Measurements from ENCODE around the gene NDUFAF4. TPM values are rescaled to one million over a fixed set of nuclear protein-coding genes. Genes with fewer than 3 reads are reported as not detected.
A peak's percentile ranks its signal among the peaks of the same experiment; 100 is the strongest.

The NDUFAF4 gene
- total RNA-seq, 1 donor from 2014 or later, result 50.6 TPM

GRCh38 chr6:96942676-96943075, 45.0 kb upstream of the NDUFAF4 start:
- H3K4me3 Mint-ChIP-seq, result no peak overlapping the region
- no peak overlapping the region for H3K4me3 ChIP-seq
- no peak overlapping the region for H3K4me2 ChIP-seq
- no peaks in the 10 kb centered on the region for H3F3A ChIP-seq (ENCODE audit: low read depth)
- no peak overlapping the region for H3K27ac Mint-ChIP-seq
- no peak overlapping the region for H2AFZ ChIP-seq (replicated peaks)
- no peaks in the 10 kb centered on the region for H3K9me3 ChIP-seq (ENCODE audit: low read depth)
- no peaks in the 10 kb centered on the region for H3K4me1 Mint-ChIP-seq
- no peaks in the 10 kb centered on the region for H4K20me1 ChIP-seq (ENCODE audit: low read depth)
- H3K36me3 Mint-ChIP-seq, result no peaks in the 10 kb centered on the region
- H3K79me2 ChIP-seq (ENCODE audit: low read depth), result no peaks in the 10 kb centered on the region
- no peaks in the 10 kb centered on the region for H3K27me3 ChIP-seq
- no peak overlapping the region for H3K9ac ChIP-seq
- no peaks in the 10 kb centered on the region for H3K36me3 ChIP-seq
- H3K4me1 ChIP-seq, result no peaks in the 10 kb centered on the region
- no peak overlapping the region for H3K27ac ChIP-seq
- DNase-seq (ENCODE audit: low spot score), result no peak
- H3K9me3 Mint-ChIP-seq, result no peaks in the 10 kb centered on the region
- TF ChIP-seq EZH2phosphoT487 (IDR thresholded peaks at IDR 0.05) (no peak), EZH2 (IDR thresholded peaks at IDR 0.05) (no peak), CTCF (IDR thresholded peaks at IDR 0.05) (no peak)
- no peaks in the 10 kb centered on the region for H3K27me3 Mint-ChIP-seq (ENCODE audit: insufficient read depth, low read depth)

GRCh38 chr6:96940322-96940721, 42.6 kb upstream of the NDUFAF4 start:
- Mint-ChIP-seq H3K4me1 (no peaks in the 10 kb centered on the region), H3K4me3 (no peak overlapping the region), H3K27me3 (ENCODE audit: insufficient read depth, low read depth) (peaks cover 3% of the 10 kb centered on the region), H3K36me3 (no peaks in the 10 kb centered on the region), H3K9me3 (no peaks in the 10 kb centered on the region), H3K27ac (no peak overlapping the region)
- no peak overlapping the region for H3K27ac ChIP-seq
- no peak for DNase-seq (ENCODE audit: low spot score)
- H3K4me3 ChIP-seq, result no peak overlapping the region
- H3K79me2 ChIP-seq (ENCODE audit: low read depth), result no peaks in the 10 kb centered on the region
- H3K4me2 ChIP-seq, result no peak overlapping the region
- no peaks in the 10 kb centered on the region for H3K27me3 ChIP-seq
- H3K9me3 ChIP-seq (ENCODE audit: low read depth), result no peaks in the 10 kb centered on the region
- TF ChIP-seq EZH2 (IDR thresholded peaks at IDR 0.05), result no peak
- no peak for TF ChIP-seq EZH2phosphoT487 (IDR thresholded peaks at IDR 0.05)
- TF ChIP-seq CTCF (IDR thresholded peaks at IDR 0.05), result no peak
- H2AFZ ChIP-seq (replicated peaks), result no peak overlapping the region
- H3F3A ChIP-seq (ENCODE audit: low read depth), result no peaks in the 10 kb centered on the region
- no peaks in the 10 kb centered on the region for H3K36me3 ChIP-seq
- H3K4me1 ChIP-seq, result no peaks in the 10 kb centered on the region
- H4K20me1 ChIP-seq (ENCODE audit: low read depth), result no peaks in the 10 kb centered on the region
- no peak overlapping the region for H3K9ac ChIP-seq

- no peaks in the 10 kb centered on the region for H3F3A ChIP-seq (ENCODE audit: low read depth)
- DNase-seq (ENCODE audit: low spot score), result no peak
- no peaks in the 10 kb centered on the region for H3K9me3 Mint-ChIP-seq
- no peaks in the 10 kb centered on the region for H3K36me3 ChIP-seq
- peak overlapping the region; percentile 29 for H3K27ac Mint-ChIP-seq
- H3K4me2 ChIP-seq, result no peak overlapping the region
- no peak for TF ChIP-seq EZH2phosphoT487 (IDR thresholded peaks at IDR 0.05)
- no peak for TF ChIP-seq CTCF (IDR thresholded peaks at IDR 0.05)
- no peak for TF ChIP-seq EZH2 (IDR thresholded peaks at IDR 0.05)
- H3K9me3 ChIP-seq (ENCODE audit: low read depth), result no peaks in the 10 kb centered on the region
- H3K27me3 ChIP-seq, result no peaks in the 10 kb centered on the region
- H4K20me1 ChIP-seq (ENCODE audit: low read depth), result no peaks in the 10 kb centered on the region
- no peaks in the 10 kb centered on the region for H3K79me2 ChIP-seq (ENCODE audit: low read depth)
- no peak overlapping the region for H3K27ac ChIP-seq
- H2AFZ ChIP-seq (replicated peaks), result no peak overlapping the region
- H3K4me3 Mint-ChIP-seq, result no peak overlapping the region
- no peaks in the 10 kb centered on the region for H3K36me3 Mint-ChIP-seq
- H3K4me1 ChIP-seq, result no peaks in the 10 kb centered on the region
- no peaks in the 10 kb centered on the region for H3K4me1 Mint-ChIP-seq
- H3K27me3 Mint-ChIP-seq (ENCODE audit: insufficient read depth, low read depth), result peaks cover 3% of the 10 kb centered on the region
- H3K4me3 ChIP-seq, result no peak overlapping the region
- no peak overlapping the region for H3K9ac ChIP-seq
Observed at GRCh38 chr6:96939007-96939805, 41.5 kb upstream of the NDUFAF4 start.

Measured in neural progenitor cell (in vitro differentiated cells).